ENCODE results near the gene SLC25A29.
"Not testable (repeated sequence)": the region's sequence is repeated elsewhere in the genome, so short reads cannot be mapped to it uniquely, and the experiment has no call there.

SLC25A29 gene

GRCh38 chr14:100292776-100293461, 13.3 kb downstream of the SLC25A29 start:
- DNase-seq, result no peak

GRCh38 chr14:100292301-100292775, 13.9 kb downstream of the SLC25A29 start:
- DNase-seq, result no peak

- DNase-seq, result no peak
Observed at GRCh38 chr14:100291305-100292075, 14.8 kb downstream of the SLC25A29 start.

- DNase-seq, result no peak
Observed at GRCh38 chr14:100290607-100291304, 15.5 kb downstream of the SLC25A29 start.

- no peak for DNase-seq
Observed at GRCh38 chr14:100289916-100290606, 16.2 kb downstream of the SLC25A29 start.

- no peak for DNase-seq
Observed at GRCh38 chr14:100288382-100289185, 17.7 kb downstream of the SLC25A29 start.

- not testable (repeated sequence) for DNase-seq
Observed at GRCh38 chr14:100287998-100288295, 18.3 kb downstream of the SLC25A29 start.

- no peak for DNase-seq
Observed at GRCh38 chr14:100287202-100287997, 18.8 kb downstream of the SLC25A29 start.

GRCh38 chr14:100286484-100287191, 19.6 kb downstream of the SLC25A29 start:
- no peak for DNase-seq

- DNase-seq, result no peak
Observed at GRCh38 chr14:100285913-100286400, 20.3 kb downstream of the SLC25A29 start.

- DNase-seq, result peak; percentile 64 to 67
Observed at GRCh38 chr14:100285021-100285912, 21.0 kb downstream of the SLC25A29 start.

- no peak for DNase-seq
Observed at GRCh38 chr14:100283984-100284881, 22.0 kb downstream of the SLC25A29 start.

GRCh38 chr14:100283436-100283835, 22.8 kb downstream of the SLC25A29 start:
- not testable (repeated sequence) for DNase-seq

- no peak for DNase-seq
Observed at GRCh38 chr14:100282766-100283419, 23.4 kb downstream of the SLC25A29 start.

- DNase-seq, result no peak
Observed at GRCh38 chr14:100282083-100282350, 24.2 kb downstream of the SLC25A29 start.

GRCh38 chr14:100281286-100282082, 24.8 kb downstream of the SLC25A29 start:
- no peak for DNase-seq

GRCh38 chr14:100279563-100279962, 26.7 kb downstream of the SLC25A29 start:
- no peak for DNase-seq

All from activated CD4-positive, alpha-beta T cell treated with anti-CD3 and anti-CD28 coated beads, Interleukin-2, amount 50 U/mL, for 4 hours (primary cell).